B cell (primary cell): ENCODE data around the gene EPAS1. TPM values are rescaled to one million over a fixed set of nuclear protein-coding genes. Genes with fewer than 3 reads are reported as not detected.

Source experiments
- ATAC-seq: fragments of 200-7000 bp; cut with Tn5 transposase; one replicate; pipeline ENCODE4 v1.10.0; 2021; ENCODE audit warnings: low read depth, mild to moderate bottlenecking, moderate number of reproducible peaks, moderate library complexity
- CTCF ChIA-PET: fragments of 350-600 bp; sonication (Branson Sonifier 250); formaldehyde crosslinking; loops from one replicate; lab custom pipeline; 2021; ENCODE audit warnings: antibody characterized with exemption, inconsistent platforms; lab: Charles Lee
- POLR2A ChIA-PET: fragments of 350-600 bp; sonication (Branson Sonifier 250); formaldehyde crosslinking; loops from one replicate; lab custom pipeline; 2021; ENCODE audit warnings: antibody characterized with exemption; lab: Charles Lee
- DNase-seq: peaks from one replicate; pipeline ENCODE4 v3.0.0; 2013
- H2AFZ ChIP-seq: 2 replicates; pipeline ENCODE4 v1.6.1; 2012; ENCODE audit warnings: mild to moderate bottlenecking, low read depth, low read length; ENCODE audit not compliant: insufficient read depth, poor library complexity, severe bottlenecking
- H3K27ac ChIP-seq, 2 donors: 1 replicate in 1 of 2; 2 replicates in 1 of 2; pipeline ENCODE4 v1.5.1; 2012 to 2013; ENCODE audit warnings: low read length in 2 of 2, mild to moderate bottlenecking in 2 of 2, moderate library complexity in 1 of 2
- H3K27me3 ChIP-seq, 4 experiments: fragments of 200-600 bp in 1 of 4; sonication (generic) in 1 of 4; replicated peaks in 1 of 4; 1 replicate in 2 of 4; 2 replicates in 2 of 4; pipeline versions ENCODE4 v1.6.1 to v1.7.0; 2013 to 2016; ENCODE audit warnings: low read length in 3 of 4, mild to moderate bottlenecking in 2 of 4, mixed read lengths in 1 of 4, moderate library complexity in 1 of 4; ENCODE audit not compliant: insufficient read depth in 4 of 4, control insufficient read depth in 3 of 4; ENCODE audit errors: control extremely low read depth in 1 of 4
- H3K36me3 ChIP-seq, 2 experiments: replicated peaks in 1 of 2; 1 replicate in 1 of 2; 2 replicates in 1 of 2; pipeline versions ENCODE4 v1.6.1 to v1.7.1; 2013; ENCODE audit warnings: low read length in 1 of 2; ENCODE audit not compliant: insufficient read depth in 2 of 2, control insufficient read depth in 1 of 2; ENCODE audit errors: control extremely low read depth in 1 of 2, extremely low read depth in 1 of 2
- H3K4me1 ChIP-seq, 2 donors: fragments of 200-600 bp in 1 of 2; sonication (generic) in 1 of 2; 1 replicate in 1 of 2; 2 replicates in 1 of 2; pipeline versions ENCODE4 v1.5.1 to v1.6.1; 2013 to 2017; ENCODE audit warnings: low read length in 2 of 2; ENCODE audit not compliant: control insufficient read depth in 2 of 2, insufficient read depth in 2 of 2
- H3K4me2 ChIP-seq: replicated peaks from 2 replicates; pipeline ENCODE3; 2012; ENCODE audit warnings: mild to moderate bottlenecking, low read depth, low read length; ENCODE audit not compliant: poor library complexity, severe bottlenecking
- H3K4me3 ChIP-seq, 5 experiments: fragments of 200-600 bp in 1 of 5; sonication (generic) in 1 of 5; 1 replicate in 3 of 5; 2 replicates in 2 of 5; pipeline versions ENCODE4 v1.5.1 to v1.7.0; 2011 to 2016; ENCODE audit warnings: low read length in 4 of 5, mild to moderate bottlenecking in 4 of 5, low read depth in 2 of 5, control low read depth in 1 of 5, moderate library complexity in 1 of 5; ENCODE audit not compliant: insufficient read depth in 1 of 5; ENCODE audit errors: control extremely low read depth in 1 of 5, extremely low read depth in 1 of 5
- H3K79me2 ChIP-seq: fragments of 200-600 bp; sonication (generic); one replicate; pipeline ENCODE4 v1.6.0; 2016; ENCODE audit warnings: low read length; ENCODE audit not compliant: control insufficient read depth, insufficient read depth
- H3K9ac ChIP-seq: fragments of 200-600 bp; sonication (generic); 2 replicates; pipeline ENCODE4 v1.6.1; 2017; ENCODE audit warnings: mild to moderate bottlenecking, low read length, moderate library complexity
- H3K9me3 ChIP-seq, 3 donors: one replicate each; pipeline versions ENCODE4 v1.6.1 to v1.7.1; 2013; ENCODE audit warnings: low read length in 2 of 3; ENCODE audit not compliant: control insufficient read depth in 2 of 3, insufficient read depth in 1 of 3; ENCODE audit errors: control extremely low read depth in 1 of 3
- H4K20me1 ChIP-seq: 2 replicates; pipeline ENCODE4 v1.6.0; 2012; ENCODE audit warnings: mild to moderate bottlenecking, low read length; ENCODE audit not compliant: insufficient read depth, control insufficient read depth, poor library complexity, severe bottlenecking
- H3K27ac Mint-ChIP-seq: one replicate; pipeline ENCODE4 v1.8.0; 2021; ENCODE audit warnings: mixed read lengths
- H3K27me3 Mint-ChIP-seq: one replicate; pipeline ENCODE4 v1.8.0; 2021; ENCODE audit warnings: mixed read lengths
- H3K4me1 Mint-ChIP-seq: one replicate; pipeline ENCODE4 v1.8.0; 2021; ENCODE audit warnings: mixed read lengths
- H3K4me3 Mint-ChIP-seq: one replicate; pipeline ENCODE4 v1.8.0; 2021; ENCODE audit warnings: mixed read lengths
- H3K9me3 Mint-ChIP-seq: one replicate; pipeline ENCODE4 v1.8.0; 2022; ENCODE audit warnings: mixed read lengths; ENCODE audit not compliant: insufficient read depth
- EZH2 ChIP-seq: IDR thresholded peaks from 2 replicates; pipeline ENCODE4 v1.6.1; 2012; ENCODE audit warnings: borderline replicate concordance, low read depth, mild to moderate bottlenecking, moderate library complexity, low read length; ENCODE audit not compliant: insufficient read depth, poor library complexity, severe bottlenecking
- WGBS: methylation state at CpG from one replicate; pipeline ENCODE4 v1.1.5; 2013; ENCODE audit warnings: missing lambda C conversion rate; ENCODE audit not compliant: insufficient coverage; 5-methylcytosine and 5-hydroxymethylcytosine counted together
- intact Hi-C: fragments of 100-400 bp; cut with micrococcal nuclease; formaldehyde crosslinking; loops from one replicate; pipeline ENCODE4 v1.10.0; 2022
- polyA plus RNA-seq: library from polyadenylated mRNA; depleted of rRNA; stranded (reverse); fragments of >200 nt; gene quantifications from 2 replicates; pipeline ENCODE4 v1.2.3, GENCODE V29; 2012
- total RNA-seq, 2 donors: library from RNA; stranded (reverse); fragments of 120-200 nt in 1 of 2; gene quantifications; 1 replicate in 1 of 2; 2 replicates in 1 of 2; pipeline versions ENCODE4 v1.2.3 to v1.2.4, GENCODE V29; 2013 to 2022
- TF ChIP-seq, protein P1 (sequence below): fragments of 200-600 bp; IDR thresholded peaks from one replicate; pipeline ENCODE4 v1.8.0; 2022; ENCODE audit warnings: antibody characterized with exemption, mild to moderate bottlenecking

EPAS1 gene
- total and polyA plus RNA-seq, 2 donors (not counting 1 experiment from before 2014, with no cell fraction given) = 0.06 to 0.37 TPM

- TF ChIP-seq, protein P1, sequence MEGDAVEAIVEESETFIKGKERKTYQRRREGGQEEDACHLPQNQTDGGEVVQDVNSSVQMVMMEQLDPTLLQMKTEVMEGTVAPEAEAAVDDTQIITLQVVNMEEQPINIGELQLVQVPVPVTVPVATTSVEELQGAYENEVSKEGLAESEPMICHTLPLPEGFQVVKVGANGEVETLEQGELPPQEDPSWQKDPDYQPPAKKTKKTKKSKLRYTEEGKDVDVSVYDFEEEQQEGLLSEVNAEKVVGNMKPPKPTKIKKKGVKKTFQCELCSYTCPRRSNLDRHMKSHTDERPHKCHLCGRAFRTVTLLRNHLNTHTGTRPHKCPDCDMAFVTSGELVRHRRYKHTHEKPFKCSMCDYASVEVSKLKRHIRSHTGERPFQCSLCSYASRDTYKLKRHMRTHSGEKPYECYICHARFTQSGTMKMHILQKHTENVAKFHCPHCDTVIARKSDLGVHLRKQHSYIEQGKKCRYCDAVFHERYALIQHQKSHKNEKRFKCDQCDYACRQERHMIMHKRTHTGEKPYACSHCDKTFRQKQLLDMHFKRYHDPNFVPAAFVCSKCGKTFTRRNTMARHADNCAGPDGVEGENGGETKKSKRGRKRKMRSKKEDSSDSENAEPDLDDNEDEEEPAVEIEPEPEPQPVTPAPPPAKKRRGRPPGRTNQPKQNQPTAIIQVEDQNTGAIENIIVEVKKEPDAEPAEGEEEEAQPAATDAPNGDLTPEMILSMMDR = no peak
- no peak for TF ChIP-seq EZH2
- WGBS = 90% methylated on average over 8 of the region's 9 CpGs
- no peaks in the 10 kb centered on the region for H3K4me1 Mint-ChIP-seq
These were observed 82.2 kb downstream of the EPAS1 start for GRCh38 chr2:46379213-46380037.

More at GRCh38 chr2:46379213-46380037, 82.2 kb downstream of the EPAS1 start:
- H3K9me3 Mint-ChIP-seq = no peaks in the 10 kb centered on the region
- no peak overlapping the region for H3K9ac ChIP-seq
- no peaks in the 10 kb centered on the region for H3K36me3 ChIP-seq
- no peaks in the 10 kb centered on the region for H3K27me3 Mint-ChIP-seq
- DNase-seq (no peak), ATAC-seq (no peak)
- no peaks in the 10 kb centered on the region for H4K20me1 ChIP-seq
- no peaks in the 10 kb centered on the region for H3K9me3 ChIP-seq
- H2AFZ ChIP-seq = no peak overlapping the region
- no peaks in the 10 kb centered on the region for H3K4me1 ChIP-seq
- H3K27ac ChIP-seq = no peak overlapping the region
- H3K27ac Mint-ChIP-seq = no peak overlapping the region
- H3K27me3 ChIP-seq = no peaks in the 10 kb centered on the region
- ChIA-PET POLR2A (no interaction called here), CTCF (interaction anchor here (0.5 to 2.1 kb wide), 2 partner anchors 18 to 318 kb away, joined by 4 to 7 read pairs; no protein-coding TSS in a partner anchor)
- H3K4me2 ChIP-seq = no peak overlapping the region
- no peaks in the 10 kb centered on the region for H3K79me2 ChIP-seq
- intact Hi-C loops = no loop called here
- H3K4me3 ChIP-seq = no peak overlapping the region
- H3K4me3 Mint-ChIP-seq = no peak overlapping the region
